Endodermal cell (in vitro differentiated cells): ENCODE data around the gene TNIK. TPM values are rescaled to one million over a fixed set of nuclear protein-coding genes. Genes with fewer than 3 reads are reported as not detected.
A peak's percentile ranks its signal among the peaks of the same experiment; 100 is the strongest.

ENCODE experiments used
- DNase-seq: peaks from one replicate; pipeline ENCODE4 v3.0.0-alpha.2; 2017
- H3K27ac ChIP-seq: 2 replicates; pipeline ENCODE4 v1.5.1; 2013; ENCODE audit warnings: mild to moderate bottlenecking, low read depth, low read length, moderate library complexity
- H3K27me3 ChIP-seq: 2 replicates; pipeline ENCODE4 v1.6.1; 2013; ENCODE audit warnings: mild to moderate bottlenecking, low read length, moderate library complexity; ENCODE audit not compliant: insufficient read depth, control insufficient read depth, poor library complexity, severe bottlenecking
- H3K36me3 ChIP-seq: 2 replicates; pipeline ENCODE4 v1.7.0; 2013; ENCODE audit warnings: mild to moderate bottlenecking, low read length, moderate library complexity; ENCODE audit not compliant: control insufficient read depth, insufficient read depth
- H3K4me1 ChIP-seq: one replicate; pipeline ENCODE4 v1.7.0; 2013; ENCODE audit warnings: low read length; ENCODE audit not compliant: control insufficient read depth, insufficient read depth
- H3K4me3 ChIP-seq: 2 replicates; pipeline ENCODE4 v1.5.1; 2013; ENCODE audit warnings: mild to moderate bottlenecking, low read length, moderate library complexity
- H3K9ac ChIP-seq: 2 replicates; pipeline ENCODE4 v1.6.1; 2013; ENCODE audit warnings: mild to moderate bottlenecking, low read length, moderate library complexity; ENCODE audit not compliant: poor library complexity, severe bottlenecking; ENCODE audit errors: extremely low read depth
- H3K9me3 ChIP-seq: 2 replicates; pipeline ENCODE4 v1.6.1; 2013; ENCODE audit warnings: mild to moderate bottlenecking, low read length, moderate library complexity; ENCODE audit not compliant: control insufficient read depth
- H3K27ac Mint-ChIP-seq: 2 replicates; pipeline ENCODE4 v1.8.0; 2020; ENCODE audit warnings: mixed read lengths
- H3K27me3 Mint-ChIP-seq: 2 replicates; pipeline ENCODE4 v1.8.0; 2021; ENCODE audit warnings: mild to moderate bottlenecking, mixed read lengths; ENCODE audit not compliant: insufficient read depth
- H3K36me3 Mint-ChIP-seq: 2 replicates; pipeline ENCODE4 v1.8.0; 2020; ENCODE audit warnings: low read depth, mixed read lengths
- H3K4me1 Mint-ChIP-seq: 2 replicates; pipeline ENCODE4 v1.8.0; 2020; ENCODE audit warnings: mixed read lengths
- H3K4me3 Mint-ChIP-seq: 2 replicates; pipeline ENCODE4 v1.8.0; 2020; ENCODE audit warnings: mild to moderate bottlenecking, moderate library complexity, mixed read lengths
- H3K9me3 Mint-ChIP-seq: 2 replicates; pipeline ENCODE4 v1.8.0; 2020; ENCODE audit warnings: mild to moderate bottlenecking, mixed read lengths
- CTCF ChIP-seq: fragments of 200-600 bp; sonication (generic); conservative IDR thresholded peaks from 2 replicates; pipeline ENCODE4 v1.5.0; 2021; ENCODE audit warnings: antibody characterized with exemption, mild to moderate bottlenecking
- WGBS, 2 experiments: methylation state at CpG; one replicate each; pipeline versions ENCODE4 v1.1.5 to v1.1.7; 2013; ENCODE audit warnings: missing lambda C conversion rate in 2 of 2, mixed read lengths in 1 of 2; ENCODE audit not compliant: insufficient coverage in 1 of 2, insufficient read length in 1 of 2; 5-methylcytosine and 5-hydroxymethylcytosine counted together
- total RNA-seq, 2 donors: library from RNA; stranded (reverse); fragmentation: NEBNext Ultra II Directional in 1 of 2; extraction: Animal tissue kit (Norgen Biotek cat#: 25700) in 1 of 2; gene quantifications; 2 replicates in 1 of 2; 3 replicates in 1 of 2; pipeline ENCODE4 v1.2.1, GENCODE V29; 2021

TNIK gene
- total RNA-seq, 2 donors from 2014 or later: 12.2 to 14.9 TPM

- Mint-ChIP-seq H3K9me3 (no peaks in the 10 kb centered on the region), H3K4me1 (peaks cover 21% of the 10 kb centered on the region)
- WGBS, 2 experiments: 78 to 100% methylated on average over 1 to 3 of the region's 3 CpGs
These were observed 261.3 kb downstream of the TNIK start for GRCh38 chr3:171198781-171199472.

GRCh38 chr3:171195686-171196085 is 264.5 kb downstream of the TNIK start:
- peak; percentile 70 for TF ChIP-seq CTCF
- Mint-ChIP-seq H3K4me3 (no peak overlapping the region), H3K36me3 (peaks cover 2% of the 10 kb centered on the region), H3K4me1 (peaks cover 22% of the 10 kb centered on the region), H3K9me3 (no peaks in the 10 kb centered on the region), H3K27ac (no peak overlapping the region), H3K27me3 (no peaks in the 10 kb centered on the region)
- Histone ChIP-seq H3K27ac (no peak overlapping the region), H3K36me3 (no peaks in the 10 kb centered on the region), H3K9ac (no peak overlapping the region), H3K4me3 (no peak overlapping the region), H3K4me1 (no peaks in the 10 kb centered on the region), H3K9me3 (no peaks in the 10 kb centered on the region), H3K27me3 (no peaks in the 10 kb centered on the region)
- 100% methylated on average over 1 of the region's 1 CpG; no CpG with 5 or more reads in 1 of the 2 experiments for WGBS, 2 experiments
- DNase-seq: no peak

More at GRCh38 chr3:171198781-171199472, 261.3 kb downstream of the TNIK start:
- Histone ChIP-seq H3K9me3 (no peaks in the 10 kb centered on the region), H3K4me1 (no peaks in the 10 kb centered on the region), H3K36me3 (no peaks in the 10 kb centered on the region), H3K9ac (no peak overlapping the region), H3K4me3 (no peak overlapping the region), H3K27me3 (no peaks in the 10 kb centered on the region), H3K27ac (no peak overlapping the region)
- H3K27ac Mint-ChIP-seq: no peak overlapping the region
- H3K36me3 Mint-ChIP-seq: peaks cover 2% of the 10 kb centered on the region
- TF ChIP-seq CTCF: no peak
- no peak for DNase-seq
- H3K4me3 Mint-ChIP-seq: no peak overlapping the region
- no peaks in the 10 kb centered on the region for H3K27me3 Mint-ChIP-seq

GRCh38 chr3:171194965-171195364 is 265.2 kb downstream of the TNIK start:
- Mint-ChIP-seq H3K4me3 (no peak overlapping the region), H3K27me3 (no peaks in the 10 kb centered on the region), H3K4me1 (peaks cover 17% of the 10 kb centered on the region), H3K9me3 (no peaks in the 10 kb centered on the region), H3K27ac (no peak overlapping the region), H3K36me3 (peaks cover 2% of the 10 kb centered on the region)
- no peak overlapping the region for H3K27ac ChIP-seq
- no peak for TF ChIP-seq CTCF
- no peaks in the 10 kb centered on the region for H3K36me3 ChIP-seq
- H3K4me1 ChIP-seq: no peaks in the 10 kb centered on the region
- no peak overlapping the region for H3K4me3 ChIP-seq
- H3K9me3 ChIP-seq: no peaks in the 10 kb centered on the region
- H3K27me3 ChIP-seq: no peaks in the 10 kb centered on the region
- 80 to 96% methylated on average over 1 of the region's 1 CpG for WGBS, 2 experiments
- no peak for DNase-seq
- no peak overlapping the region for H3K9ac ChIP-seq
